ENCODE data around the gene KCNQ1. TPM values are rescaled to one million over a fixed set of nuclear protein-coding genes. Genes with fewer than 3 reads are reported as not detected.

Gene KCNQ1
- total RNA-seq, 4 donors from 2014 or later: 0.81 to 2.2 (median 1.6) TPM

- TF ChIP-seq CTCF (IDR thresholded peaks at IDR 0.05): no peak
- no peak for TF ChIP-seq POLR2A (IDR thresholded peaks at IDR 0.05)
- intact Hi-C loops (cut with DNase I; ENCODE audit: low total_unique reads): loop anchor here (10.0 kb wide), 2 partner anchors 232 to 558 kb away; partner anchors contain the start of genes C11orf21 and TSPAN32
- peak in 1 of 2 donors; percentile 53 for DNase-seq (ENCODE audit: low spot score in 2 of 2)
- H3K4me3 ChIP-seq (ENCODE audit: low read depth, poor library complexity, severe bottlenecking): no peak overlapping the region
- 72 to 75% methylated on average over 9 of the region's 9 CpGs for WGBS, 2 donors
Observed at GRCh38 chr11:2537010-2537705, 92.3 kb downstream of the KCNQ1 start.

- intact Hi-C loops (cut with DNase I; ENCODE audit: low total_unique reads): loop anchor here (10.0 kb wide), 2 partner anchors 233 to 557 kb away; partner anchors contain the start of genes C11orf21 and TSPAN32
- no peak overlapping the region for H3K4me3 ChIP-seq (ENCODE audit: low read depth, poor library complexity, severe bottlenecking)
- peak in 1 of 2 donors; percentile 58 for DNase-seq (ENCODE audit: low spot score in 2 of 2)
Observed at GRCh38 chr11:2537896-2538724, 93.3 kb downstream of the KCNQ1 start.

GRCh38 chr11:2538951-2539350 lies 94.1 kb downstream of the KCNQ1 start:
- peak in 1 of 2 donors; percentile 70 for DNase-seq (ENCODE audit: low spot score in 2 of 2)
- no peak overlapping the region for H3K4me3 ChIP-seq (ENCODE audit: low read depth, poor library complexity, severe bottlenecking)
- intact Hi-C loops (cut with DNase I; ENCODE audit: low total_unique reads): loop anchor here (10.0 kb wide), 2 partner anchors 234 to 556 kb away; partner anchors contain the start of genes C11orf21 and TSPAN32
- TF ChIP-seq POLR2A (IDR thresholded peaks at IDR 0.05) (no peak), CTCF (IDR thresholded peaks at IDR 0.05) (no peak)
- 97% methylated on average over 12 of the region's 12 CpGs for WGBS, 2 donors

More at GRCh38 chr11:2537896-2538724, 93.3 kb downstream of the KCNQ1 start:
- 82 to 85% methylated on average over 27 of the region's 27 CpGs for WGBS, 2 donors
- no peak for TF ChIP-seq POLR2A (IDR thresholded peaks at IDR 0.05)
- TF ChIP-seq CTCF (IDR thresholded peaks at IDR 0.05): no peak

- DNase-seq (ENCODE audit: low spot score in 2 of 2): peak in 1 of 2 donors; percentile 73
- no peak for TF ChIP-seq POLR2A (IDR thresholded peaks at IDR 0.05)
- TF ChIP-seq CTCF (IDR thresholded peaks at IDR 0.05): no peak
- intact Hi-C loops (cut with DNase I; ENCODE audit: low total_unique reads): loop anchor here (10.0 kb wide), 2 partner anchors 235 to 555 kb away; partner anchors contain the start of genes C11orf21 and TSPAN32
- 85 to 91% methylated on average over 25 to 34 of the region's 34 CpGs for WGBS, 2 donors
- H3K4me3 ChIP-seq (ENCODE audit: low read depth, poor library complexity, severe bottlenecking): no peak overlapping the region
Observed at GRCh38 chr11:2539371-2540222, 94.8 kb downstream of the KCNQ1 start.

Measured in lower leg skin (tissue), 4 donors.